IPS DF 4.7 (cell line): Measurements from ENCODE around the gene TMEM178B.
"Not testable (repeated sequence)": the region's sequence is repeated elsewhere in the genome, so short reads cannot be mapped to it uniquely, and the experiment has no call there.

Experiments used
- DNase-seq: peaks from one replicate; pipeline ENCODE4 v3.0.0-alpha.2; 2013; ENCODE audit warnings: low spot score; ENCODE audit errors: extremely low read depth

Gene TMEM178B

DNA sequence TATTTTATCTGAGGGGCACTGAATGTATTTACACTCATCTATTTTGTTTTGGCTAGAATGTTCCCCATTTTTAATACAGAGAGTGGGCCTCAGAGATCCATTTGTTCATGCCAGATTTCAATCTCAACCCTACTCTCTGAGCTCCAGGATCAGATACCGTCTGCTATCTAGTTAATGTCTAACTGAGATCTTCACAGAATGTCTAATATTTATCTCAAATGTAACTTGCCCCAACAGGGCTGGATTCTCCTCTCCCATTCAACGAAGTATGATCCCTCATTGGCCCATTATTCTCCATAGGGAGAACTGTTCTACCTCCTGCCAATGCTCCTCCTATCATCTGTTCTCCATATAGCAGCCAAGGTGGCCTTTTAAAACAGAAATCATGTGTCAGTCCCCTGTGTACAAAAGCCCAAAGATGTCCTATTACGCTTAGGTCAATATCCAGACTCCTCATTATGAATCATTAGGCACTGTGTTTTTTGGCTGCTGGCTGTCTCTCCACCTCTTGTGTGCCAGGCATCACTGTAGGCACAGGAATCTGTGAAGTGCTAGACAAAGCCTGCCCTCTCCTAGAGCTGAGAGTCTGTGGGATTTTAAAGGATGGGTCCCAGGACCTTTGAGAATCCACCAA is 308.0 kb downstream of the TMEM178B start:
- DNase-seq, result no peak

DNA sequence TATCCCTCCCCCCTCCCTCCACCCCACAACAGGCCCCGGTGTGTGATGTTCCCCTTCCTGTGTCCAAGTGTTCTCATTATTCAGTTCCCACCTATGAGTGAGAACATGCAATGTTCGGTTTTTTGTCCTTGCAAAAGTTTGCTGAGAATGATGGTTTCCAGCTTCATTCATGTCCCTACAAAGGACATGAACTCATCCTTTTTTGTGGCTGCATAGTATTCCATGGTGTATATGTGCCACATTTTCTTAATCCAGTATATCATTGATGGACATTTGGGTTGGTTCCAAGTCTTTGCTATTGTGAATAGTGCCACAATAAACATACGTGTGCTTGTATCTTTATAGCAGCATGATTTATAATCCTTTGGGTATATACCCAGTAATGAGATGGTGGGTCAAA is 309.5 kb downstream of the TMEM178B start:
- not testable (repeated sequence) for DNase-seq

DNA sequence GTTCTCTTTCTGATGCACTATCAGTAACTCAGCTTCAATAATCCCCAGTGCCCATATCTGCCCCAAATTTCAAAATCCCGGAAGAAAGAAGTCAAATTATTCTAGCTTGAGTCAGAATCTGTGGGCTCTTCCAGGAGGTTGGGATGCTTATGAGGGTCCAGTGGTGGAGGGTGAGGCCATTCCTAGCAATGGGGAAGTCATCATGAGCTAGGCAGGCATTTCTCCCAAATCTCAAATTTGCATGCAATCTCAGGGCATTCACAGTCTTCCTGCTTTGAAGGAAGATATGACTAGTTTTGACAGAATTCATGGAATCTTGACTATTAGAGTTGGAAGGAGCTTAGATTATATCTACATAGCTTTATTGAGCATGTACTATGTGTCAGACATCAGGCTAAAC is 313.0 kb downstream of the TMEM178B start:
- DNase-seq, result no peak

DNA sequence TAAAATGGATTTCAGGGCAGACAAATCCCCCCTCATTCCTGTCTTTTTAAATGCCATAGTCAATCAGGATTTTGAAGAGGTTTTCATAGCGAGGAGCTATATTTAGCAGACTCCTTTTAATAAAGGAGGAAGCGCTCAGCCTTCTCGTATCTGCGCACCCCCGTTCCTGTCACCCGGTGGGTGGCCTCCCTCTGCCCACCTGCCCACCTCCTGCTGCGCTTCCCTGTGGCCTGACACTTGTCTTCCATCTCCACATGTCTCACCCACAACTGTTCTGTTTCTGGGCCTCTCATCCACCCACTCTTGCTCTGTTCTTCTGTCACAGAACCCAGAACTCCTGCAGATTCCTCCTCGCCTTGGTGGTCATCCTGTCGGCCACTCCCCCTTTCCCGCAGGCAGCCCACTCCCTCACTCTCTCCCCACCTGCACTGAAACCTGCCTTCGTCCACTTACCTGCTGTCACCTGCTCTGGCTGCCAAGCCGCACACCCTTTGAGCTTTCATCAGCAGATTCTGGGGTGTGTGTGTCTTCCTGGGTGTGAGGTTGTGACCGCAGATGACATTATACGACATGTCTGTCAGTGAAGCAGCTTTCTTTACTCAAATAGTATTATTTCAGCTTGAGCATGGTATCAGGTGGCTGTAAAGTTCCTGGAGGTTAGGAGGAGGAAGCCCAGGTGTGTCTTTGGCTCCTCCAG is 313.8 kb downstream of the TMEM178B start:
- DNase-seq, result no peak

DNA sequence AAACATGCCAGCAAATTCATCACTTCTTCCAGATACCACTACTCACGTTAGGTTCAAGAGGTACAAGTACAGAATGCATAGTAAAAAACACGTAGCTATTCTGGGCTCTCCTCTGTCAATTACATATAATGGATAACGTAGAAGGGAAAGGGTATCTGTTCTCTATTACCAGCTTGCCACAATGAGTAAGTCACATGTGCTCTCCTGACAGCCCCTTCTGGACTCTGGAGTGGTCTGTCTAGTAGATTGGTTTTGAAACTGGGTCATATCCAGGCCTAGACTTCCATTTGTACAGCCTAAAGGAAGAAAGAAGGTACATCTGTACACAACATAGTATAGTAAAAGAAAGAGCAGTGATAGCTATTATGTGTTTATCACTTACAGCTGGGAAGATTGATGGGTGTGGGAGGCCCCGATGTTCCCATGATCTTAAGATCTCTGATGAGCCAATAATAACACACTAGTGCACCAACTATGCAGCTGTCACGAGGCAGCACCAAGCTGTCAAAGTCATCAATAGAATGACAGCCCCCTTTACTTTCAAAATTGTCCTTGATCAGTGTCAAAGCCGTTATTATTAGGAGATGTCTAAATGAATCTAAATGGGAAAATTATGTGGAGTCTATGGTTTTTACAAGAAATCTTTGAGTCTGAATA is 315.4 kb downstream of the TMEM178B start:
- no peak for DNase-seq

DNA sequence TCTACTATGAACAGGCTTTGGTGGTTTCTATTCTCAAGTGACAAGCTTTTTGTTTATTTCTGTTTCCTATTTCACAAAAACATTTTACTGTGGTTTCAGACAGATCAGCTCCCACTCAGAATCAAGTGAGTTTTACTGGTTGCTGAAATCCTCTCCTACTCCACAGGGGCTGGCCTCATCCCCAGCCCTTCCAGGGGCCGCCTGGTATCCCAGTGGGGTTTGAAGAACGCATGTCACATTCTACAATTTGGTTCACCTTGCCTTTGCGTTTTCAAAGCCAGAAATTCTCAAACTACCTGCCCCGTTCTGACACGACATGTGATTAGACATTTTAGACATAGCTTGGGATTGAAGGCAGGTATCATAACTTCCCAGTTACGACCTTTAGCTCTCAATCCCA is 316.5 kb downstream of the TMEM178B start:
- DNase-seq, result no peak

DNA sequence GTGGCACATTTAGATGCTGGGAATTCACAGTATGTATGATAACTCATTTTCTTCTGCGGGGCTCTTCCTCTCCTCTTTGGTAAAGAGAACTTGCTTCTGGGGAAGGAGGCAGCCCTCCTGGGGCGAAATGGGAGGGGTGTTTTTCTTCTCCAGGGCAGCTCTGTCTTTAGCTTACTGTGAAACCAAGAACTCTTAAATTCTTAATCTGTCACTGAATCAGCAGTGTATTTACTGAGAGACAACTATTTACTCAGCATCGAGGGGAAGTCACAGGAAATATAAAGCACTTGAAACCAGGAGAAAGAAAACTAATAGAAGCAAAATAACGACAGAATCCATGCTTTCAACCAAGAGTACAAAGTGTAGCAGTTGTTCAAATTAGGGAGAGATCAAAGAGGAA is 319.2 kb downstream of the TMEM178B start:
- DNase-seq, result no peak

DNA sequence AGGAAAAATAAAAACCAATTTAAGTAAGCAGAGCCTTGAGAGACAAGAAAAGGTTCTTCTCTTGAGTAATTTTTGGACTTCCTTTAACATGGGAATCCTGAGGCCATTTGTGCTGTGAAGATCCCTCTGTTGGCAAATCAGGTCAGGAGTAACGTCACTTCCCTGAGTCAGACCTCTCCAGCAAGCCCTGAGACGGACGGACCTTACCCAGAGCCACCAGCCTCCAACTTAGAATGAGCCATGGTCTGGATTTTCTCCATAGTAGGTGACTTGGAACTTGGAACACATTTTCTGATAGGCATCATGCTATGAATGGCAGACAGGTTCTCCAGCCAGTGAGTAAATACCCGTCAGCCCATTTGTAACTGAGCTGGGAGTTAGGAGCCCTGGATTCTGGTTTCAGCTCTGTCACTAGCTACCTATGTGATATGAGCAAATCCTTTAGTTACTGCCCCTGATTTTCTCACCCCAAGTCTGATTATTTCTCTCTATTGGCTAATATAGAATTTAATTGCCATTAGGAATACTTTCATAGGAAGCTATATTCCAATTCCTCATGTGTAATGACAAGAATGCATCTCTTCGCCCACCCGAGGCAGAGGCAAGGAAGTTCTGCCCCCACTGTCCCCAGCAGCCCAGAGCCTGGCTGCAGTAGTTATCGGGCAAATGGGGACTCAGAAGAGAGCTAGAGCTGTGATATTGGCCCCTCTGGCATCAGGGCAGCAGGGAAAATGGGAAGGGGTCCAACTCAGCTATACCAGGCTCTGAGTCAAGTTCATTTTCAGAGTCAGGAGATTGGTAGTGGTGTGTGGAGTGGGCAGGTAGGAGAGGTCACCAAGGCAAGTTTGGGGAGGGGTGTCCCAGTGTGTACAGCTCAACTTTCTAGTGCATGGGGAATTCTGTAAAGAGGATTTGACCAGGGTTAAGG is 323.6 kb downstream of the TMEM178B start:
- no peak for DNase-seq

DNA sequence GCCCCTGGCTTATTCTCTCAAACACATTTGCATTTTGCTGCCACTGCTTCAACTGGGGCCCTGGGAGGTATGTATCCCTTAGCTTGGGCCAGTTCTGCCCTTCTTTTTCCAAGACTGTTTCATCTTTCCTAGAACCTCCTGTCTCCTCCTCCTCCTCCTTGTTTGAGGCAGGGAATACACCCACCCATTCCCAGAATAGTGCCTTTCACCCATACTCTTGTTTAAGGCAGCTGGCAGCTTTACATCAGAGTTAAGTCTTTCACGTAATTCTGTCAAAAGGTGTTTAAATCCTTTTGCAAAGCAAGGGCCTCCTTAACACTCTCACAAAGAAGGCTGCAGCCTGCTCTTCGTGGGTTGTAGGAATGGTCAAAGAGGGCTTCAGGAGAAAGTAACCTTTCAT is 326.5 kb downstream of the TMEM178B start:
- DNase-seq, result no peak

DNA sequence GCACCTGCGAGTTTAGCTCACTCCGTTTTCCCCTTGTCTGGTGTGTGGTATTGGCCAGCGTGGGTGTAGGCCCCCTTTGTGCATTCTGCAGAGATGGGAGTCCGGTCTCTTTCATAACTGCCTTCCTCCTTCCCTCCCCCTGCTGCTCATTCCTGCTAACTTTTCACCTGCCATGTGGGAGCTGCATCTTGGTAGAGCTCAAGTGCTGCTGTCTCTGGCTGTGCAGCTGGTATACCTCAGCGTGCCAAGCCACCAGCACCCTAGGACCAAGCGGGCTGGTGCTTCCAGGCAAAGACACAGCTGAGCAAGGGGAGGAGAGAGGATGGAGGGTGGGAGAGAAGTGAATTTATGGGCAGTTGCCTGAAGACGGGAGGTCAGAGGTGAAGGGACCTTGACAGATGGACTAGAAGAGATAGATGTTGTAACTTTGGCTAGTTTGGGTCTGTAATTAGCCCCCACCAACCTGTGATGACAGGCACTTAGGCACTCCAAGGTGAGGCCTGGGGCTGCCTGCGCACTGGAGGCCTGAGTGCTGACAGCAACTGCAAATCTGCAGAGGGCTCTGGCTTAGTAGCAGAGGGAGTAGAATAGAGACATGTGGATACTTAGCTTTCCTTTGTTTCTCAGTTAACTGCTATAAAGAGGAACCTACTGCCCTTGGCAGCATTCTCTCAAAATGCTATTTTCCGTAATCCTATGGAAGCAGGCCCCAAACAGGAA is 328.6 kb downstream of the TMEM178B start:
- DNase-seq, result no peak

DNA sequence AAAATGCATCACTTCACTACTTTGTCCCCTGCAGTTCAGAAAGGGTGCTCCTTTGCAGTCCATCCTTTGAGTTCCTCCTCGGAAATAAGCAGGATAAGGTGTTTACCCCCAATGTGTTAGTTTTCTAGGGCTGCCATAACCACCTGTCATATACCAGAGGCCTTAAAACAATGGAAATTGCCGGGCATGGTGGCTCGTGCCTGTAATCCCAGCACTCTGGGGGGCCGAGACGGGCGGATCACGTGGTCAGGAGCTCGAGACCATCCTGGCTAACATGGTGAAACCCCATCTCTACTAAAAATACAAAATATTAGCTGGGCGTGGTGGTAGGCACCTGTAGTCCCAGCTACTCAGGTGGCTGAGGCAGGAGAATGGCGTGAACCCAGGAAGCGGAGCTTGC is 330.0 kb downstream of the TMEM178B start:
- DNase-seq, result not testable (repeated sequence)

DNA sequence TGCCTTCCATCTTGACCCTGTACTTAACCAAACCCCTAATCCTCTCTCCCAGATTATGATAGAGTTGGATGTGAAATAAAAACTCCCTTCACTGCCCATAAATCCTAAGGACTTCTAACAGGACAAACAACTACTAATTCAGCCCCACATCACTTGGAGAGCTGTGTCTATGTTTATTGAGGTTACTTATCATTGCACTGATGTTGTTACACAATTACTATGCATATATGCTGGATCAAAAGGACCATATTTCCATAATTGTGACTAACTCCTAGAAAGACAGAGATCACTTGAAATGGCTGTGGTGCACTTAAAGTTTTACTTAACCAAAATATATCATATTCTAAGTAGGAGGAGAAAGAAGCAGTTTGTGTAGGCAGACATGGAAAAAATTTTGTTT is 332.5 kb downstream of the TMEM178B start:
- DNase-seq, result no peak

DNA sequence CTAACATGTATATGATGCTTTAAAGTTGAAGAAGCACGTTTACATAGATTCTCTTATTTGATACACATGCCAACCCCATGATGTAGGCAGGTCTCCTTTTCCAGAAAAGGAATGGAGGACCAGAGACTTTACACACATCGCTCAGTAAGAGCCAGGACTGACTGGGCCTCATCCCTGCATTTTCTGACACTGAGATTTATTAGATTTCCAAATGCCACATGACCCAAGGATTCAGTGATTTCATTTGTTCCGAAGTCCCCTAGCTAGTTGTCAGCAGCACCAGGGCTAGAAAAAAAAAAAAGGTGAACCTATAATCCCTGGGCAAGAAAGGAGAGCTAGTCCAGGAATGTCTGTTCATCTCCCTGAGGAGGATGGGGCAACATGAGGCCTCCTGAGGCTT is 334.0 kb downstream of the TMEM178B start:
- no peak for DNase-seq

DNA sequence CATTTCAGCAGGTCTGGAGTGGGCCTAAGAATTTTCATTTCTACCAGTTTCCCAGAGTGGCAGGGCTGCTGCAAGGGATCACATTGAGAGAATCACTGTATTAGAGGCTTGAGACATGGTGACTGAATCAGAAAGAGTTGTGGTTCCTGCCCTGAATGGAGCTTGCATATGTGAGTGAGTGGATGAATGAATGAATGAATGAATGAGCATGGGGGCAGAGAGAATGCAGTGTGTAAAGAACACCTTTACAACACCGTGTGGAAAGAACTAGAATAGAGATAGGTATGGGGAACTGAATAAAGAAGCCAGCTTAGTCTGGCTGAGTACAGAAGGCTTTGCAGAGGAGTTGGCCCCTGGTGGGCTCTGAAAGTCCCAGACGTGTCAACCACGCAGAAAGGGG is 334.6 kb downstream of the TMEM178B start:
- no peak for DNase-seq

DNA sequence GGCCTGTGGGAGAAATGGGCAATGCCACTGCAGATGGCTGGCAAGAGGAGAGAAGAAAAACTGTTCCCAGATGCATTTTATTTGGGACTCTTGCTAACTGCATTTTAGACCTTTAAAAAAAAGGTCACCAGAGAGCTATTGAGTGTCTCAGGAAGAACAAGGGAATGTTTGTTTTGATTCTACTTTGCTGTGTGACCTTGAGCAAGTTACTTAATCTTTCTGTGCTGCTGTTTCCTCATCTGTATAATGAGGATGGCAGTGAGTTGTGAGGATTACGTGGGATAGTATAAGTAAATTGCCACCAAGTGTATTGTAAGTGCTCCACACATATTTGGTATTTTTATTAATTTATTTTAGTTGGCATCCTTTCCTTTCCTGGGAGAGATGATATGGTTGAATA is 335.4 kb downstream of the TMEM178B start:
- DNase-seq, result no peak

DNA sequence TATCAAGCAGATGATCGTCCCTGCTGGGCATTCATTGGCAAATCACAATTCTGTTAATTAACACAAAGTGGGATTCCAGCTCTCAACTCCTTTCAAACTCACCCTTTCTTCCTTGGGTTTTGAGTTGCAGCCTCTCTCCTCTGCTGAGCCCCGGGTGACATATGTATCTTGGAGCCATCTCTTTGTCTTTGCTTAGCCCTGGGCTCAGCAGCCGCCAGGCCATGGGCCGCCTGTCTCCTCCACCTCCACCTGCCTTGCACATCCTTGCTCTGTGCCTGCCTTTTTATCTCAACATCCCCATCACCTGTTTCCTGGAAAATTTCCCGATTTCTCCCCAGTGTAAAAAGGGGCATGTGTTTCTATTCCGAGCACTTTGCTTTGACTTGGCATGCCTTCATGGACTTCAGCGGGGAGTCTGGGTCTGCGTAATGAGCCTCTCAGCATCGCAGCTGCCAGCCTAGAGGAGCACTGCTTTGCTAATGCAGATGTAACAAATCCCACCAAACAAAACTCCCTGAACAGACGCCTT is 336.0 kb downstream of the TMEM178B start:
- peak; percentile 30 for DNase-seq

DNA sequence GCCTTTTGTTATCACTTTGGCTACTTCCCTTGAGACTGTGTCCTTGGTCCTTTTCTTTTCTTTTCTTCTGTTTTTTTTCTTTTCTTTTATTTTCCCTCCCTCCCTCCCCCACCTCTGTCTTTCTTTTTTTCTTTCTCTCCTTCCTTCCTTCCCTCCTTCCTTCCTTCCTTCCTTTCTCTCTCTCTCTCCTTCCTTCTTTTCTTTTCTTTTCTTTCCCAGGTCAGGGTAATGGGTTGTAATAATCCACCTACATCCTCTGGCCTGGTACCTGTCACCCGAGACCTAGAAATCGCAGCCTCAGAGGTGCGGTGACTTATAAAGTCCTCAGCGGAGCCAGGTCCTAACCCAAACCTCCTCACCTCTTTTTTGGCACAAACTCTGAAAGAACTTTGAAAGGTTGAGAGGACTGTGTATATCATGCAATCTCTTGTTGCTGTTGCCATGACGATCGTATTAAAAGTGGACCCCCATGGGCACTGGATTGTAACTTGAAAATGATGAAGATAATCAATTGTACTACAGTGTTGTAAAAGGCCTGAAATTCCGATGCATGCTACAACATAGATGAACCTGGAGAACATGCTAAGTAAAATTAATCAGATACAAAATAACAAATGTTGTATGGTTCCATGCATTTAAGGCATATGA is 336.6 kb downstream of the TMEM178B start:
- DNase-seq, result no peak

DNA sequence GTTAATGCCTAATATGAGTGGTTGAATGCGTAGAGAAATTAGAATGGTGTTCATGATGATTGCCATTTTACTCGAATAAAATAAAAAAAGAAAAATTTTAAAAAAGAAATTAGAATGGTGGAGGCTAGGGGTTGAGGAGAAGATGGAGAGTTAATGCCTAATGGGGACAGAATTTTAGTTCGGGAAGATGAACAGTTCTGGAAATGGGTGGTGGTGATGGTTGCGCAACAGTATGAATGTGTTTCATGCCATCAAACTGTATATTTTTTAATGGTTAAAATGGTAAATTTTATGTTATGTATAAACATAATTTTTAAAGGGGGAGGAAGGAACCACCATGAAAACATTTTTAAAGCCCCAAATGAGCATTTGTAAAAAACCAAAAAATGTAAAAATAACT is 337.3 kb downstream of the TMEM178B start:
- DNase-seq, result no peak

DNA sequence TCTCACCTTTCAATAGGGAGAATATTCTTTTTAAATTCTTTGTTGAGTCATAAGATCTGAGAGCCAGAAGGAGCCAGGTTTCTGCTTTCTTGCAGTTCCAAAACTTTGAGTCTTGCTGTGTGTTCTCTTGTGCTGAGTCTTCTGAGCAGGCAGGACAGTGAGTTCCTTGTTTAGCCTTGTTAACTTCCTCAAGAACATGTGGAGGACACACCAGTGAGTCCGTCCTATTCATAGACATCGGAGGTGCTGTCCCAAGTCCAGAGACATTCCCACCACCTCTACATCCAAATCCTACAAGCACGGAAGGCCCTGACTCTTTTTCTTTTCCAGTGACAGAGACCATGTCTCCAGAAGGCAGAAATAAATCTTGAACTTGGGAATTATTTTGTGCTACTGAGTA is 342.1 kb downstream of the TMEM178B start:
- no peak for DNase-seq

DNA sequence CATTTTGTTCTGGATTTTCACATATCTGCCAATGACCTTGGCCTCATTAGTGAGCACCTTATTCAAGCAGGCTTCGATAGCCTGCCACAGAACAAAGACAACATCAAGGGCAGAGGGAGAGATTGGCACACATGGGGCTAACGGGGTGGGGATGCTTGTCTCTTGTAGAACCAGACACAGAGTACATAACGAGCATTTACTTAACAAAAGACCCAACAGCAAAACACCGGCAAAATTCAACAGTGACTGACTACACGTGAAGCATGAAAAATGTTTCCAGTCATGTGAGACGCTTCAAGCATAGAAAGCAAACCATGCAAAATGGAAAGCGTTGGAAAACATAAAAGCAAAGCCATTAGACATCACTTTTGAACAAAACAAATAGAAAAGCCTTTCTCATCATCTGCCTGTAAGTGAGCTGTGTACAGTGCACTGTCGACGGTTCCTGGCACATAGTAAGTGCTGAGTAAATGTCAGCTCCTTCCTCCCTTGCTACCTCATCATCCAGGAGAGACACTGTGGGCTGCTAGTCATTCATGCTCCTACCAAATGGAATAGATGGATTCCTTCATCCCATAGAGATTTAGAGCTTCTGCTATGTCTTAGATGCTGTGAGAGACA is 342.9 kb downstream of the TMEM178B start:
- no peak for DNase-seq
